Measurements from ENCODE around the gene TIGD3. TPM values are rescaled to one million over a fixed set of nuclear protein-coding genes. Genes with fewer than 3 reads are reported as not detected.

TIGD3 gene
- total RNA-seq, 2 experiments from 2014 or later = 0.58 to 1.1 TPM

- intact Hi-C loops (cut with DNase I, micrococcal nuclease) = no loop called here
- DNase-seq (no peak), ATAC-seq (no peak)
- Mint-ChIP-seq H3K36me3 (ENCODE audit: low read depth) (no peaks in the 10 kb centered on the region), H3K4me1 (no peaks in the 10 kb centered on the region), H3K27ac (no peak overlapping the region), H3K9me3 (ENCODE audit: low read depth) (no peaks in the 10 kb centered on the region), H3K4me3 (no peak overlapping the region), H3K27me3 (no peaks in the 10 kb centered on the region)
- ChIA-PET CTCF (interaction anchor here (0.8 to 1.5 kb wide), 3 partner anchors 40 to 138 kb away, joined by 3 to 4 read pairs (median 4); no protein-coding TSS in a partner anchor), POLR2A (no interaction called here)
These were observed 16.1 kb downstream of the TIGD3 start for GRCh38 chr11:65370659-65371049.

- no peaks in the 10 kb centered on the region for H3K36me3 Mint-ChIP-seq (ENCODE audit: low read depth)
- no peaks in the 10 kb centered on the region for H3K27me3 Mint-ChIP-seq
- intact Hi-C loops (cut with DNase I, micrococcal nuclease) = no loop called here
- no peaks in the 10 kb centered on the region for H3K4me1 Mint-ChIP-seq
- no peak overlapping the region for H3K4me3 Mint-ChIP-seq
- H3K9me3 Mint-ChIP-seq (ENCODE audit: low read depth) = no peaks in the 10 kb centered on the region
- CTCF ChIA-PET = interaction anchor here (0.6 to 1.1 kb wide), 4 partner anchors 123 to 458 kb away, joined by 3 to 4 read pairs (median 3); no protein-coding TSS in a partner anchor
- DNase-seq (no peak), ATAC-seq (no peak)
- POLR2A ChIA-PET = interaction anchor here (1.2 kb wide), 1 partner anchor 98 kb away, joined by 3 read pairs; no protein-coding TSS in a partner anchor
- H3K27ac Mint-ChIP-seq = no peak overlapping the region
These were observed 19.5 kb downstream of the TIGD3 start for GRCh38 chr11:65373839-65374580.

DNA sequence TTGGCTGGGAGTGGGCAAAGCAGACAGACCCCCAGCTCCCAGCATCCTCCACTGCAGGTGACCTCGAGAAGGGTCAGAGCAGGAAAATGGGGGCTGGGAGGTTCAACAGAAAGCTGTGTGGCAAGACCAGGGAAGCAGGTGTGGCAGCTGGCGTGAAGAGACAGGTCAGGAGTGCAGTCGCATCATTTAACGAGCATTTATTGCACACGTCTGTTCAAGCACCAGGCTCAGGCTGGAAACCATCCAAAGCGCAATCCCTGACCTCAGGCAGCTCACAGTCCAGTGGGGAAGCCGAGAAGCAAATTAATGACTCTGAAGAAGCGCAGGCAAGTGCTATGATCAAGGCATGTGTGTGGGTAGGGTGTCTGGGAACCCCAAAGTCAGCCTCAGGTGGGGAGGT is 20.5 kb downstream of the TIGD3 start:
- no peaks in the 10 kb centered on the region for H3K9me3 Mint-ChIP-seq (ENCODE audit: low read depth)
- ChIA-PET POLR2A (no interaction called here), CTCF (interaction anchor here (0.6 to 1.0 kb wide), 3 partner anchors 12 to 457 kb away, joined by 3 read pairs; no protein-coding TSS in a partner anchor)
- intact Hi-C loops (cut with DNase I, micrococcal nuclease) = no loop called here
- no peaks in the 10 kb centered on the region for H3K4me1 Mint-ChIP-seq
- no peak overlapping the region for H3K4me3 Mint-ChIP-seq
- ATAC-seq = no peak
- DNase-seq = no peak
- H3K27ac Mint-ChIP-seq = no peak overlapping the region
- H3K27me3 Mint-ChIP-seq = no peaks in the 10 kb centered on the region
- H3K36me3 Mint-ChIP-seq (ENCODE audit: low read depth) = no peaks in the 10 kb centered on the region

- no peak overlapping the region for H3K4me3 Mint-ChIP-seq
- POLR2A ChIA-PET = interaction anchor here (0.6 kb wide), 1 partner anchor 166 kb away, joined by 4 read pairs; no protein-coding TSS in a partner anchor
- no peaks in the 10 kb centered on the region for H3K4me1 Mint-ChIP-seq
- H3K9me3 Mint-ChIP-seq (ENCODE audit: low read depth) = no peaks in the 10 kb centered on the region
- H3K27me3 Mint-ChIP-seq = no peaks in the 10 kb centered on the region
- ATAC-seq (no peak), DNase-seq (no peak)
- CTCF ChIA-PET = interaction anchor here (0.6 to 1.0 kb wide), 3 partner anchors 13 to 182 kb away, joined by 3 read pairs; no protein-coding TSS in a partner anchor
- H3K27ac Mint-ChIP-seq = no peak overlapping the region
- intact Hi-C loops (cut with DNase I, micrococcal nuclease) = no loop called here
- H3K36me3 Mint-ChIP-seq (ENCODE audit: low read depth) = no peaks in the 10 kb centered on the region
These were observed 21.7 kb downstream of the TIGD3 start for GRCh38 chr11:65376138-65376713.

DNA sequence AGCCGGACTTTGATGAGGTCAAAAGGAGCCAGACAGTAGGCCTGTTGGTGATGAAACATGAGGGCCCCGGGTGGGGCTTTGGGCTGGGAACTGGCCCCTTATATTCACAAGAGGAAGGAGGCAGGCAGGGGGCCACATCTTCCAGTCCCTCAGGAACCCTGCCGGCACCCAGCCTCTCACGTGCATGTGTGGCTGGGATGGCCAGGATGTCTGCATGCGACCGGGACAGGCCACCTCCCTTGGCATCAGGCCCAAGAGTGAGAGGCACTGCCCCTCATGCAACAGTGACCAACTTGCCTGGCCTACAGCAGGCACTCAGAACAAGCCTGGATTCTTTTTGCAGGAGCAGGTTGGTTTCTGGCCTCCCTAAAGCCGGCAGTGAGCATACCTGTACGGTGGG is 22.5 kb downstream of the TIGD3 start:
- Mint-ChIP-seq H3K9me3 (ENCODE audit: low read depth) (no peaks in the 10 kb centered on the region), H3K27me3 (no peaks in the 10 kb centered on the region), H3K4me3 (no peak overlapping the region), H3K36me3 (ENCODE audit: low read depth) (no peaks in the 10 kb centered on the region), H3K27ac (no peak overlapping the region), H3K4me1 (no peaks in the 10 kb centered on the region)
- ATAC-seq = no peak
- ChIA-PET CTCF (interaction anchor here (0.7 kb wide), 1 partner anchor 549 kb away, joined by 3 read pairs; no protein-coding TSS in a partner anchor), POLR2A (no interaction called here)
- DNase-seq = no peak
- intact Hi-C loops (cut with DNase I, micrococcal nuclease) = no loop called here

DNA sequence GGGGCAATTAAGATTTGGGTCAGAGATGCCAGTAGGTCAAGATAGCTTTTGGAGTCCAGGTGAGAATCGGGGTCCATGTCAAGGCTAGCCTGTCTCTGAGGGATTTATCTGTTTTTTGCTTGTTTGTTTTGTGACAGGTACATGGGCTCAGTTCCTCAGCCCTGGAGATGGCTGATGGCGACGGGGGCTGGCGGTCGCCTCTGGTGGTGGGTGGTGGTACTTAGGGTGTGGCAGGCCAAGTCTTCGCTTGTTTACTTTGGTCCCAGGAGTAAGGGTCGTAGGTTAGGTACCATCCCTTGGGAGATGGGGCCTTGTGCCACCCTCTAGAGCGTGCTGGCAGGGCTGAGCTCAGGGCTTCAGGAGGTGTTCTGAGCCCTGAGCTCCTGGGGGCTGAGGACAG is 23.2 kb downstream of the TIGD3 start:
- Mint-ChIP-seq H3K27me3 (no peaks in the 10 kb centered on the region), H3K4me3 (no peak overlapping the region), H3K36me3 (ENCODE audit: low read depth) (no peaks in the 10 kb centered on the region), H3K27ac (peak overlapping the region; percentile 18), H3K4me1 (peaks cover 2% of the 10 kb centered on the region), H3K9me3 (ENCODE audit: low read depth) (no peaks in the 10 kb centered on the region)
- no peak for DNase-seq
- CTCF ChIA-PET = interaction anchor here (0.7 to 3.5 kb wide), 3 partner anchors 130 to 548 kb away, joined by 3 to 16 read pairs (median 5); no protein-coding TSS in a partner anchor
- intact Hi-C loops (cut with DNase I, micrococcal nuclease) = no loop called here
- no peak for ATAC-seq
- POLR2A ChIA-PET = interaction anchor here (0.6 kb wide), 1 partner anchor 220 kb away, joined by 7 read pairs; no protein-coding TSS in a partner anchor

GRCh38 chr11:65378208-65378927 is 23.8 kb downstream of the TIGD3 start:
- ChIA-PET POLR2A (interaction anchor here (0.6 kb wide), 1 partner anchor 221 kb away, joined by 7 read pairs; no protein-coding TSS in a partner anchor), CTCF (interaction anchor here (0.8 to 3.5 kb wide), 4 partner anchors 42 to 132 kb away, joined by 3 to 16 read pairs (median 6); no protein-coding TSS in a partner anchor)
- Mint-ChIP-seq H3K36me3 (ENCODE audit: low read depth) (no peaks in the 10 kb centered on the region), H3K4me1 (peaks cover 8% of the 10 kb centered on the region), H3K27me3 (no peaks in the 10 kb centered on the region), H3K4me3 (no peak overlapping the region), H3K9me3 (ENCODE audit: low read depth) (no peaks in the 10 kb centered on the region), H3K27ac (no peak overlapping the region)
- intact Hi-C loops (cut with DNase I, micrococcal nuclease) = no loop called here
- no peak for ATAC-seq
- DNase-seq = peak; percentile 44

- intact Hi-C loops (cut with DNase I, micrococcal nuclease) = no loop called here
- no peak for DNase-seq
- Mint-ChIP-seq H3K27me3 (no peaks in the 10 kb centered on the region), H3K36me3 (ENCODE audit: low read depth) (no peaks in the 10 kb centered on the region), H3K27ac (no peak overlapping the region), H3K4me3 (no peak overlapping the region), H3K4me1 (peaks cover 14% of the 10 kb centered on the region), H3K9me3 (ENCODE audit: low read depth) (no peaks in the 10 kb centered on the region)
- no peak for ATAC-seq
- CTCF ChIA-PET = interaction anchor here (0.6 to 3.5 kb wide), 4 partner anchors 41 to 367 kb away, joined by 3 to 16 read pairs (median 6); no protein-coding TSS in a partner anchor
- POLR2A ChIA-PET = no interaction called here
These were observed 24.5 kb downstream of the TIGD3 start for GRCh38 chr11:65378928-65379638.

- intact Hi-C loops (cut with DNase I, micrococcal nuclease) = loop anchor here (5.0 kb wide), 2 partner anchors 192 to 887 kb away; partner anchors contain the start of genes FAM89B (in 1 of the 2), RAB1B (in 1 of the 2) and ZNRD2 (in 1 of the 2)
- no peak for ATAC-seq
- H3K36me3 Mint-ChIP-seq (ENCODE audit: low read depth) = no peaks in the 10 kb centered on the region
- no peak for DNase-seq
- peaks cover 22% of the 10 kb centered on the region for H3K4me1 Mint-ChIP-seq
- H3K27me3 Mint-ChIP-seq = no peaks in the 10 kb centered on the region
- H3K4me3 Mint-ChIP-seq = peak overlapping the region; percentile 40
- CTCF ChIA-PET = interaction anchor here (0.6 to 3.5 kb wide), 6 partner anchors 37 to 367 kb away, joined by 3 to 16 read pairs (median 3); no protein-coding TSS in a partner anchor
- no peaks in the 10 kb centered on the region for H3K9me3 Mint-ChIP-seq (ENCODE audit: low read depth)
- H3K27ac Mint-ChIP-seq = peak overlapping the region; percentile 12
- POLR2A ChIA-PET = interaction anchor here (1.0 kb wide), 1 partner anchor 46 kb away, joined by 3 read pairs; the partner anchor contains the start of gene DPF2
These were observed 25.3 kb downstream of the TIGD3 start for GRCh38 chr11:65379698-65380459.
